HepG2 (cell line): ENCODE results near the gene POU5F1. TPM values are rescaled to one million over a fixed set of nuclear protein-coding genes. Genes with fewer than 3 reads are reported as not detected.
A peak's percentile ranks its signal among the peaks of the same experiment; 100 is the strongest.
"Not testable (repeated sequence)": the region's sequence is repeated elsewhere in the genome, so short reads cannot be mapped to it uniquely, and the experiment has no call there.

Experiments used
- ADNP ChIP-seq: sonication (generic); formaldehyde crosslinking; IDR thresholded peaks from 2 replicates; pipeline ENCODE4 v1.4.0; 2020; ENCODE audit warnings: missing genetic modification reagents
- CEBPG ChIP-seq: IDR thresholded peaks from 2 replicates; pipeline ENCODE4 v1.6.1; 2016
- ETV5 ChIP-seq: IDR thresholded peaks from 2 replicates; pipeline ENCODE4 v1.6.1; 2018; ENCODE audit warnings: missing biosample characterization, missing genetic modification reagents, inconsistent platforms, borderline replicate concordance
- FOXK1 ChIP-seq: sonication (generic); formaldehyde crosslinking; IDR thresholded peaks from 2 replicates; pipeline ENCODE4 v1.4.0; 2020; ENCODE audit warnings: low read depth, missing genetic modification reagents, borderline replicate concordance
- FOXO1 ChIP-seq: sonication (generic); formaldehyde crosslinking; IDR thresholded peaks from 2 replicates; pipeline ENCODE4 v1.4.0; 2020; ENCODE audit warnings: missing genetic modification reagents
- KDM3A ChIP-seq: IDR thresholded peaks from 2 replicates; pipeline ENCODE4 v1.6.1; 2018; ENCODE audit warnings: low read depth, missing compliant biosample characterization
- LCORL ChIP-seq, 2 experiments: fragments of 450-650 bp in 1 of 2; sonication (generic) in 1 of 2; formaldehyde crosslinking in 1 of 2; IDR thresholded peaks; 2 replicates each; pipeline versions ENCODE4 v1.5.0 to v1.6.1; 2017 to 2020; ENCODE audit warnings: antibody characterized with exemption in 1 of 2, missing genetic modification reagents in 1 of 2
- SALL1 ChIP-seq: sonication (generic); formaldehyde crosslinking; IDR thresholded peaks from 2 replicates; pipeline ENCODE4 v1.8.0; 2022; ENCODE audit warnings: mild to moderate bottlenecking, missing genetic modification reagents
- SOX6 ChIP-seq, 2 experiments: fragments of 450-650 bp in 1 of 2; sonication (generic) in 1 of 2; formaldehyde crosslinking in 1 of 2; IDR thresholded peaks; 2 replicates each; pipeline versions ENCODE4 v1.4.0 to v1.6.1; 2017 to 2020; ENCODE audit warnings: antibody characterized with exemption in 1 of 2, mild to moderate bottlenecking in 1 of 2, missing genetic modification reagents in 1 of 2
- STAG1 ChIP-seq: sonication (generic); formaldehyde crosslinking; IDR thresholded peaks from 2 replicates; pipeline ENCODE4 v1.4.0; 2020; ENCODE audit warnings: missing genetic modification reagents
- ZBTB20 ChIP-seq: sonication (generic); formaldehyde crosslinking; IDR thresholded peaks from 2 replicates; pipeline ENCODE4 v1.8.1; 2023; ENCODE audit warnings: missing genetic modification reagents, low read depth, mild to moderate bottlenecking, borderline replicate concordance
- ZFY ChIP-seq: sonication (generic); formaldehyde crosslinking; IDR thresholded peaks from 2 replicates; pipeline ENCODE4 v1.4.0; 2020; ENCODE audit warnings: missing genetic modification reagents
- ZNF124 ChIP-seq: sonication (generic); formaldehyde crosslinking; IDR thresholded peaks from 2 replicates; pipeline ENCODE4 v1.4.0; 2020; ENCODE audit warnings: missing genetic modification reagents
- ZNF331 ChIP-seq: sonication (generic); formaldehyde crosslinking; IDR thresholded peaks from 2 replicates; pipeline ENCODE4 v1.4.0; 2020; ENCODE audit warnings: missing genetic modification reagents
- ZNF605 ChIP-seq: sonication (generic); formaldehyde crosslinking; IDR thresholded peaks from 2 replicates; pipeline ENCODE4 v1.8.0; 2022; ENCODE audit warnings: mild to moderate bottlenecking, missing genetic modification reagents
- ZNF891 ChIP-seq: sonication (generic); formaldehyde crosslinking; IDR thresholded peaks from 2 replicates; pipeline ENCODE4 v1.5.0; 2020; ENCODE audit warnings: mild to moderate bottlenecking, missing genetic modification reagents
- polyA plus RNA-seq, 8 experiments: library from polyadenylated mRNA; depleted of rRNA in 3 of 8; stranded (reverse) in 7 of 8; unstranded in 1 of 8; fragments of >200 nt; fragmentation: Illumina TruSeq in 4 of 8; extraction: Trizol in 4 of 8; gene quantifications; 2 replicates each; pipeline versions ENCODE4 v1.2.1 to v1.2.3, GENCODE V29; 2011 to 2016; ENCODE audit warnings: low read depth in 4 of 8, missing spikeins in 1 of 8, mixed read lengths in 1 of 8; ENCODE audit not compliant: insufficient read depth in 1 of 8
- total RNA-seq, 5 experiments: library from RNA; depleted of rRNA; stranded (reverse); fragments of >200 nt; fragmentation: Illumina TruSeq; extraction: Trizol; gene quantifications; 2 replicates each; pipeline ENCODE4 v1.2.3, GENCODE V29; 2016; ENCODE audit warnings: low read depth in 1 of 5
- TF ChIP-seq, protein P1 (sequence below): IDR thresholded peaks from 2 replicates; pipeline ENCODE4 v1.4.0; 2020; ENCODE audit warnings: mild to moderate bottlenecking, missing genetic modification reagents
- TF ChIP-seq, protein P2 (sequence below): sonication (generic); formaldehyde crosslinking; IDR thresholded peaks from 2 replicates; pipeline ENCODE4 v1.4.0; 2020; ENCODE audit warnings: mild to moderate bottlenecking, missing genetic modification reagents

The POU5F1 gene
- total and polyA plus RNA-seq, 2 of the 13 experiments (the other 11 are each of a cell fraction or from before 2014, with no cell fraction given), result 2.5 to 7.2 TPM

DNA sequence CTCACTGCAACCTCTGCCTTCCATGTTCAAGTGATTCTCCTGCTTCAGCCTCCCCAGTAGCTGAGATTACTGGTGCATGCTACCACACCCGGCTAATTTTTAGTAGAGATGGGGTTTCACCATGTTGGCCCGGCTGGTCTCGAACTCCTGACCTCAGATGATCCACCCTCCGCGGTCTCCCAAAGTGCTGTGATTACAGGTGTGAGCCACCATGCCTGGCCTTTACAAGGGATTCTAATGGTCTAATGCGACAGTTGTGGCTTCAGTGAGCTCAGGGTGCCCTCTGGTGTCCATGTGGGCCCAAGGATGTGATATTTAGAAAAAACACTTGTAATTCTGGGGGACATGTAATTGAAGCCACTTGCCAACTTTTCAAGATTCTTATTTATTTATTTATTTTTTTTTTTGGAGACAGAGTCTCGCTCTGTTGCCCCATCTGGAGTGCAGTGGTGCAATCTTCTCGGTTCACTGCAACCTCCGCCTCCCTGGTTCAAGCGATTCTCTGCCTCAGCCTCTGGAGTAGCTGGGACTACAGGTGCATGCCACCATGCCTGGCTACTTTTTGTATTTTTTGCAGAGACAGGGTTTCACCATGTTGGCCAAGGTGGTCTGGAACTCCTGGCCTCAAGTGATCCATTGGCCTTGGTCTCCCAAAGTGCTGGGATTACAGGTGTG, 22.1 kb upstream of the POU5F1 start (continued):
- TF ChIP-seq SOX6, LCORL (IDR thresholded peaks at IDR 0.05): not testable (repeated sequence)
- TF ChIP-seq SOX6 (CRISPR knock-in tag; IDR thresholded peaks at IDR 0.05) (peak; percentile 23; the same call in 1 of the 2 replicates), CEBPG (CRISPR knock-in tag) (peak; percentile 48), ZNF605 (CRISPR knock-in tag) (peak; percentile 41; the same call in 1 of the 2 replicates), FOXO1 (CRISPR knock-in tag) (peak; percentile 58), LCORL (CRISPR knock-in tag; IDR thresholded peaks at IDR 0.05) (peak; percentile 76), ZNF891 (0 out of 2 replicates have a peak, but pooled peaks have one; percentile 57), SALL1 (peak; percentile 67), ZFY (CRISPR knock-in tag) (peak; percentile 32; the same call in 1 of the 2 replicates), ZNF331 (CRISPR knock-in tag) (peak; percentile 56; the same call in 1 of the 2 replicates), ZBTB20 (0 out of 2 replicates have a peak, but pooled peaks have one; percentile 26), ZNF124 (CRISPR knock-in tag) (peak; percentile 57; the same call in 1 of the 2 replicates), STAG1 (peak; percentile 96), ADNP (peak; percentile 97), FOXK1 (CRISPR knock-in tag) (peak; percentile 23; the same call in 1 of the 2 replicates), KDM3A (0 out of 2 replicates have a peak, but pooled peaks have one; percentile 71), ETV5 (CRISPR knock-in tag) (0 out of 2 replicates have a peak, but pooled peaks have one; percentile 30)
- TF ChIP-seq, protein P1, sequence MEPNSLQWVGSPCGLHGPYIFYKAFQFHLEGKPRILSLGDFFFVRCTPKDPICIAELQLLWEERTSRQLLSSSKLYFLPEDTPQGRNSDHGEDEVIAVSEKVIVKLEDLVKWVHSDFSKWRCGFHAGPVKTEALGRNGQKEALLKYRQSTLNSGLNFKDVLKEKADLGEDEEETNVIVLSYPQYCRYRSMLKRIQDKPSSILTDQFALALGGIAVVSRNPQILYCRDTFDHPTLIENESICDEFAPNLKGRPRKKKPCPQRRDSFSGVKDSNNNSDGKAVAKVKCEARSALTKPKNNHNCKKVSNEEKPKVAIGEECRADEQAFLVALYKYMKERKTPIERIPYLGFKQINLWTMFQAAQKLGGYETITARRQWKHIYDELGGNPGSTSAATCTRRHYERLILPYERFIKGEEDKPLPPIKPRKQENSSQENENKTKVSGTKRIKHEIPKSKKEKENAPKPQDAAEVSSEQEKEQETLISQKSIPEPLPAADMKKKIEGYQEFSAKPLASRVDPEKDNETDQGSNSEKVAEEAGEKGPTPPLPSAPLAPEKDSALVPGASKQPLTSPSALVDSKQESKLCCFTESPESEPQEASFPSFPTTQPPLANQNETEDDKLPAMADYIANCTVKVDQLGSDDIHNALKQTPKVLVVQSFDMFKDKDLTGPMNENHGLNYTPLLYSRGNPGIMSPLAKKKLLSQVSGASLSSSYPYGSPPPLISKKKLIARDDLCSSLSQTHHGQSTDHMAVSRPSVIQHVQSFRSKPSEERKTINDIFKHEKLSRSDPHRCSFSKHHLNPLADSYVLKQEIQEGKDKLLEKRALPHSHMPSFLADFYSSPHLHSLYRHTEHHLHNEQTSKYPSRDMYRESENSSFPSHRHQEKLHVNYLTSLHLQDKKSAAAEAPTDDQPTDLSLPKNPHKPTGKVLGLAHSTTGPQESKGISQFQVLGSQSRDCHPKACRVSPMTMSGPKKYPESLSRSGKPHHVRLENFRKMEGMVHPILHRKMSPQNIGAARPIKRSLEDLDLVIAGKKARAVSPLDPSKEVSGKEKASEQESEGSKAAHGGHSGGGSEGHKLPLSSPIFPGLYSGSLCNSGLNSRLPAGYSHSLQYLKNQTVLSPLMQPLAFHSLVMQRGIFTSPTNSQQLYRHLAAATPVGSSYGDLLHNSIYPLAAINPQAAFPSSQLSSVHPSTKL (CRISPR knock-in tag), result peak; percentile 52; the same call in 1 of the 2 replicates
- TF ChIP-seq, protein P2, sequence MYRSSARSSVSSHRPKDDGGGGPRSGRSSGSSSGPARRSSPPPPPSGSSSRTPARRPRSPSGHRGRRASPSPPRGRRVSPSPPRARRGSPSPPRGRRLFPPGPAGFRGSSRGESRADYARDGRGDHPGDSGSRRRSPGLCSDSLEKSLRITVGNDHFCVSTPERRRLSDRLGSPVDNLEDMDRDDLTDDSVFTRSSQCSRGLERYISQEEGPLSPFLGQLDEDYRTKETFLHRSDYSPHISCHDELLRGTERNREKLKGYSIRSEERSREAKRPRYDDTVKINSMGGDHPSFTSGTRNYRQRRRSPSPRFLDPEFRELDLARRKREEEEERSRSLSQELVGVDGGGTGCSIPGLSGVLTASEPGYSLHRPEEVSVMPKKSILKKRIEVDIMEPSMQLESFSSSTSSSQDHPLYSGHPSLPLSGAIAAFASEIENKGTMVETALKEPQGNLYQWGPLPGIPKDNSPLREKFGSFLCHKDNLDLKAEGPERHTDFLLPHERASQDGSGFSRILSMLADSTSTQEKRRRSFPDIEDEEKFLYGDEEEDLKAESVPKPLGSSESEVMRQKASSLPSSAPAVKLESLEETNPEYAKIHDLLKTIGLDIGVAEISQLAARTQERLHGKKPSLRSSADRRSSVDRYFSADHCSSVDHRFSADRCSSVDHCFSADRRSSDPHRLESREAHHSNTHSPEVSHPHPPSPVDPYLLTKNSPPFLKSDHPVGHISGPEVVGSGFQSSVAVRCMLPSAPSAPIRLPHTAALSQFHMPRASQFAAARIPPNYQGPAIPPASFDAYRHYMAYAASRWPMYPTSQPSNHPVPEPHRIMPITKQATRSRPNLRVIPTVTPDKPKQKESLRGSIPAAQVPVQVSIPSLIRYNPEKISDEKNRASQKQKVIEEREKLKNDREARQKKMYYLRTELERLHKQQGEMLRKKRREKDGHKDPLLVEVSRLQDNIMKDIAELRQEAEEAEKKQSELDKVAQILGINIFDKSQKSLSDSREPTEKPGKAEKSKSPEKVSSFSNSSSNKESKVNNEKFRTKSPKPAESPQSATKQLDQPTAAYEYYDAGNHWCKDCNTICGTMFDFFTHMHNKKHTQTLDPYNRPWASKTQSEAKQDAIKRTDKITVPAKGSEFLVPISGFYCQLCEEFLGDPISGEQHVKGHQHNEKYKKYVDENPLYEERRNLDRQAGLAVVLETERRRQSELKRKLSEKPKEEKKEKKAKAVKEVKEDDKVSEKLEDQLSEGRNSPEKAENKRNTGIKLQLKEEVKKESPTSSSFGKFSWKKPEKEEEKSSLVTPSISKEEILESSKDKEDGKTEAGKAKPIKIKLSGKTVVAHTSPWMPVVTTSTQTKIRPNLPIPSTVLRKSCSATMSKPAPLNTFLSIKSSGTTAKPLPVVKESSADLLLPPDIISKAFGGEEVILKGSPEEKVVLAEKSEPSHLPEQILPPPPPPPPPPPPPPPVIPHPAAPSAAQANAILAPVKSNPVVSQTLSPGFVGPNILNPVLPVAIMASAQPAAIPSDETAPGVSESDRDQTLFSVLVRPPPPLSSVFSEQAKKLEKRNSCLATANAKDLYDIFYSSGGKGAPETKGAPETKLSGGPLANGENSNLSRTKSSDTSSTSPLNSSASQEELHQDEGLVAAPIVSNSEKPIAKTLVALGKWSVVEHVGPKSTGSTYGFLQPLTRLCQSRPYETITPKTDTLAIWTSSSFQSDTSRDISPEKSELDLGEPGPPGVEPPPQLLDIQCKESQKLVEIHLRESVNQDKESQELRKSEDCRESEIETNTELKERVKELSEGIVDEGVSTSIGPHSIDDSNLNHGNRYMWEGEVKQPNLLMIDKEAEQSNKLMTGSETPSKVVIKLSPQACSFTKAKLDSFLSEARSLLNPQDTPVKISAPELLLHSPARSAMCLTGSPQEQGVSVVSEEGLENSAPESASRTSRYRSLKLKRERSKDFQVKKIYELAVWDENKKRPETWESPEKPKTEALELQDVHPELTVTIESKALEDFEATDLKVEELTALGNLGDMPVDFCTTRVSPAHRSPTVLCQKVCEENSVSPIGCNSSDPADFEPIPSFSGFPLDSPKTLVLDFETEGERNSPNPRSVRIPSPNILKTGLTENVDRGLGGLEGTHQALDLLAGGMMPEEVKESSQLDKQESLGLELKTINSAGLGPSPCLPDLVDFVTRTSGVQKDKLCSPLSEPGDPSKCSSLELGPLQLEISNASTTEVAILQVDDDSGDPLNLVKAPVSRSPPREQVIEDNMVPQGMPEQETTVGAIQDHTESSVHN (CRISPR knock-in tag), result 0 out of 2 replicates have a peak, but pooled peaks have one; percentile 23
